ENCODE results near the gene COL9A1. TPM values are rescaled to one million over a fixed set of nuclear protein-coding genes. Genes with fewer than 3 reads are reported as not detected.
"Not testable (repeated sequence)": the region's sequence is repeated elsewhere in the genome, so short reads cannot be mapped to it uniquely, and the experiment has no call there.

Gene COL9A1
- not detected for total RNA-seq
- under 1 TPM in 2 of 3 donors, not detected in 1; 0.03 to 0.10 TPM for polyA plus RNA-seq
- long read RNA-seq, donor 1 = 0 reads
- long read RNA-seq, donor 2 = 0 reads

DNA sequence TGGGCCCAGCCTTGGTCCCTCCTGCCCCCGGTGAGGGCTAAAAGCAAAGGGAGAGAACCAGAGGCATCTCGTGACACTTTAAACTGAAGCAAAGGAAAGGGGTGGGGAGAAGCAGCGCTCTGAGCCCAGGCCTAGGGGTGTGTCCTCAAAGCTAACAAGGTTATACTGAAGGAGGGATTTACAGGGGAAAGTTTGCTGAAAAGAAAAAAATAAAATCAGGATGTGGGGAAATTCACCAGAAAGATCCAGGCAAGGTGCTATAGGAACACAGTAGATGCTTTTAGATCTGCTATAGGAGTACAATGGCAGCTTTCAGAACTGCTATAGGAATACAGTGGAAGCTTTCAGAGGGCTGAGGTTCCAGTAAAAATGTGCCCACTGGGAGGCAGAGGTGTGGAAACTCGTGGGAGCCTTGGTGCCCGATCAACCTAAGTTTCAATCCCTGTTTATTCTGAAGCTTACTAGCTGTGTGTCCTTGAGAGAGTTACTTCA, at the start of gene COL9A1:
Gene COL9A1, minus strand, starts transcription at position 51 of the 492 bp plus-strand sequence. CDS start 160 bp downstream, outside the sequence.
- Histone ChIP-seq H3K27ac (no peak within 1 kb of the TSS), H3K36me3 (ENCODE audit: insufficient read depth in 1 of 2, low read depth in 1 of 2) (no peaks in the 10 kb centered on the region), H3K4me3 (no peak within 1 kb of the TSS), H3K9me3 (no peaks in the 10 kb centered on the region), H3K4me1 (no peaks in the 10 kb centered on the region), H3K27me3 (ENCODE audit: insufficient read depth in 3 of 3, low read length in 2 of 3) (no peaks in the 10 kb centered on the region)
- no peak for DNase-seq
- ATAC-seq = no peak
- TF ChIP-seq, protein P1, sequence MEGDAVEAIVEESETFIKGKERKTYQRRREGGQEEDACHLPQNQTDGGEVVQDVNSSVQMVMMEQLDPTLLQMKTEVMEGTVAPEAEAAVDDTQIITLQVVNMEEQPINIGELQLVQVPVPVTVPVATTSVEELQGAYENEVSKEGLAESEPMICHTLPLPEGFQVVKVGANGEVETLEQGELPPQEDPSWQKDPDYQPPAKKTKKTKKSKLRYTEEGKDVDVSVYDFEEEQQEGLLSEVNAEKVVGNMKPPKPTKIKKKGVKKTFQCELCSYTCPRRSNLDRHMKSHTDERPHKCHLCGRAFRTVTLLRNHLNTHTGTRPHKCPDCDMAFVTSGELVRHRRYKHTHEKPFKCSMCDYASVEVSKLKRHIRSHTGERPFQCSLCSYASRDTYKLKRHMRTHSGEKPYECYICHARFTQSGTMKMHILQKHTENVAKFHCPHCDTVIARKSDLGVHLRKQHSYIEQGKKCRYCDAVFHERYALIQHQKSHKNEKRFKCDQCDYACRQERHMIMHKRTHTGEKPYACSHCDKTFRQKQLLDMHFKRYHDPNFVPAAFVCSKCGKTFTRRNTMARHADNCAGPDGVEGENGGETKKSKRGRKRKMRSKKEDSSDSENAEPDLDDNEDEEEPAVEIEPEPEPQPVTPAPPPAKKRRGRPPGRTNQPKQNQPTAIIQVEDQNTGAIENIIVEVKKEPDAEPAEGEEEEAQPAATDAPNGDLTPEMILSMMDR (IDR thresholded peaks at IDR 0.05) = no peak
- WGBS, 3 donors = 58 to 64% (median 62%) methylated on average over 5 of the region's 5 CpGs
- intact Hi-C loops (cut with DNase I) = no loop called here

DNA sequence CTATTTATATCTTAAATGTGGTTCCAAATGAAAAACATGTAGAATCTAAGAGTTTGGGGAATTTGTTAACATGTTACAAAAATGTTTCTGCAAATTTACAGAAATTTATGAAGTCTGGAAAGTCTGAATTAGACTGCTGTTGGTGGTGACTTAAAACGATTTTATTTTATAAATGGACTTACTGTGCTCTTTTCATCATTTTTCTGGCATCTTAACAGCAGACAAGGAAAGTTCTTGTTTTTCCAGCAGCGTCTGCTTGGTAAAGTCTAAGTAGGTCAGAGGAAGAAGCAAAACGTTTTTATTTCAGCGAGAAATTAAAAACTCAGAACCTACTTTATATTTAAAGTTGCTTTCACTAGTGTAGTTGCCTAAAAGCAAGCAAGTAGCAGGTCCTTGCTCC, 48.6 kb upstream of the COL9A1 start:
- no peaks in the 10 kb centered on the region for H3K9me3 ChIP-seq
- H3K36me3 ChIP-seq (ENCODE audit: insufficient read depth in 1 of 2, low read depth in 1 of 2) = no peaks in the 10 kb centered on the region
- intact Hi-C loops (cut with DNase I) = no loop called here
- no peaks in the 10 kb centered on the region for H3K4me1 ChIP-seq
- H3K4me3 ChIP-seq = no peak overlapping the region
- WGBS, 3 donors = 40 to 55% (median 54%) methylated on average over 4 of the region's 4 CpGs
- no peaks in the 10 kb centered on the region for H3K27me3 ChIP-seq (ENCODE audit: insufficient read depth in 3 of 3, low read length in 2 of 3)
- TF ChIP-seq, protein P1 (IDR thresholded peaks at IDR 0.05) = no peak
- DNase-seq = no peak
- H3K27ac ChIP-seq = no peak overlapping the region
- ATAC-seq = no peak

DNA sequence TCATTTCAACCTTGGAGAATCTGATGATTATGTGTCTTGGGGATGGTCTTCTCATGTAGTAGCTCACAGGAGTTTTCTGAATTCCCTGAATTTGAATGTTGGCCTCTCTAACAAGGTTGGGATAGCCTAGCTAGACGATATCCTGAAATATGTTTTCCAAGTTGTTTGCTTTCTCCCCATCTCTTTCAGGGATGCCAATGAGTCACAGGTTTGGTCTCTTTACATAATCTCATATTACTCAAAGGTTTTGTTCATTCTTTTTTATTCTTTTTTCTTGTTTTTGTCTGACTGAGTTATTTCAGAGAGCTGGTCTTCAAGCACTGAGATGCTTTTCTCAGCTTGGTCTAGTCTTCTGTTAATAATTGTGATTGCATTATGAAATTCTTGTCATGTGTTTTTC, 42.7 kb upstream of the COL9A1 start:
- no peaks in the 10 kb centered on the region for H3K36me3 ChIP-seq (ENCODE audit: insufficient read depth in 1 of 2, low read depth in 1 of 2)
- H3K27ac ChIP-seq = no peak overlapping the region
- H3K4me3 ChIP-seq = no peak overlapping the region
- no peaks in the 10 kb centered on the region for H3K9me3 ChIP-seq
- WGBS, 3 donors = 84 to 94% (median 86%) methylated on average over 1 of the region's 1 CpG
- ATAC-seq (no peak), DNase-seq (no peak)
- no peaks in the 10 kb centered on the region for H3K27me3 ChIP-seq (ENCODE audit: insufficient read depth in 3 of 3, low read length in 2 of 3)
- intact Hi-C loops (cut with DNase I) = no loop called here
- H3K4me1 ChIP-seq = no peaks in the 10 kb centered on the region
- TF ChIP-seq, protein P1 (IDR thresholded peaks at IDR 0.05) = no peak

DNA sequence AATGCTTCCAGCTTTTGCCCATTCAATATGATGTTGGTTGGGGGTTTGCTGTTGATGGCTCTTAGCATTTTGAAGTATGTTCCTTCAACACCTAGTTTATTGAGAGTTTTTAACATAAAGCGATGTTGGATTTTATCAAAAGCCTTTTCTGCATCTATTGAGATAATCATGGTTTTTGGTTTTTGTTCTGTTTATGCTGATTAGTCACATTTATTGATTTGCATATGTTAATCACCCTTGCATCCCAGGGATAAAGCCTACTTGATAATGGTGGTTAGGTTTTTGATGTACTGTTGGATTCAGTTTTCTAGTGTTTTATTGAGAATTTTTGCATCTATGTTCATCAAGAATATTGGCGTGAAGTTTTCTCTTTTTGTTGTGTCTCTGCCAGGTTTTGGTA, 40.4 kb upstream of the COL9A1 start:
- Histone ChIP-seq H3K36me3 (ENCODE audit: insufficient read depth in 1 of 2, low read depth in 1 of 2) (no peaks in the 10 kb centered on the region), H3K9me3 (no peaks in the 10 kb centered on the region), H3K27ac (no peak overlapping the region), H3K27me3 (ENCODE audit: insufficient read depth in 3 of 3, low read length in 2 of 3) (no peaks in the 10 kb centered on the region), H3K4me3 (no peak overlapping the region), H3K4me1 (no peaks in the 10 kb centered on the region)
- DNase-seq (no peak), ATAC-seq (no peak)
- intact Hi-C loops (cut with DNase I) = no loop called here
- TF ChIP-seq, protein P1 (IDR thresholded peaks at IDR 0.05) = no peak
- 80 to 91% (median 82%) methylated on average over 2 of the region's 2 CpGs for WGBS, 3 donors

DNA sequence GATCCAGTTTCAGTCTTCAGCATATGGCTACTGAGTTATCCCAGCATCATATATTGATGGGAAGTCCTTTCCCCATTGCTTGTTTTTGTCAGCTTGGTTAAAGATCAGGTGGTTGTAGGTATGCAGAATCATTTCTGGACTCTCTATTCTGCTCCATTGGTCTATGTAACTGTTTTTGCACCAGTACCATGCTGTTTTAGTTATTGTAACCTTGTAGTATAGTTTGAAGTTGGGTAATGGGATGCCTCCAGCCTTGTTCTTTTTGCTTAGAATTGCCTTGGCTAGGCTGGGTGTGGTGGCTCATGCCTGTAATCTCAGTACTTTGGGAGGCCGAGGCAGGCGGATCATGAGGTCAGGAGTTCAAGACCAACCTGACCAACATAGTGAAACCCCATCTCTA, 36.9 kb upstream of the COL9A1 start:
- H3K4me1 ChIP-seq; H3K9me3 ChIP-seq; H3K27ac ChIP-seq; H3K27me3 ChIP-seq (ENCODE audit: insufficient read depth in 3 of 3, low read length in 2 of 3); ATAC-seq; DNase-seq; H3K36me3 ChIP-seq (ENCODE audit: insufficient read depth in 1 of 2, low read depth in 1 of 2); intact Hi-C loops (cut with DNase I); H3K4me3 ChIP-seq: not testable (repeated sequence)
- 95 to 100% (median 96%) methylated on average over 2 of the region's 2 CpGs for WGBS, 3 donors
